Mesenchymal stem cell (in vitro differentiated cells and primary cell): ENCODE data around the gene CCDC184.
A peak's percentile ranks its signal among the peaks of the same experiment; 100 is the strongest.

ENCODE experiments used
- DNase-seq: peaks from one replicate; pipeline ENCODE4 v3.0.0-alpha.2; 2013
- H2AFZ ChIP-seq: one replicate; pipeline ENCODE4 v1.6.1; 2013; ENCODE audit warnings: low read depth, mild to moderate bottlenecking, control low read depth, inconsistent platforms, low read length, moderate library complexity
- H2AK5ac ChIP-seq: 2 replicates; pipeline ENCODE4 v1.6.1; 2013; ENCODE audit warnings: low read length, moderate library complexity, mild to moderate bottlenecking, inconsistent platforms; ENCODE audit not compliant: severe bottlenecking
- H2BK120ac ChIP-seq: one replicate; pipeline ENCODE4 v1.6.1; 2013; ENCODE audit warnings: low read depth, mild to moderate bottlenecking, inconsistent platforms, low read length, moderate library complexity
- H2BK12ac ChIP-seq, 2 experiments: one replicate each; pipeline ENCODE4 v1.6.1; 2013; ENCODE audit warnings: inconsistent platforms in 2 of 2, low read length in 2 of 2, mild to moderate bottlenecking in 2 of 2, moderate library complexity in 2 of 2, control low read depth in 1 of 2
- H2BK15ac ChIP-seq: one replicate; pipeline ENCODE4 v1.6.1; 2013; ENCODE audit warnings: mild to moderate bottlenecking, low read depth, inconsistent platforms; ENCODE audit not compliant: poor library complexity, severe bottlenecking
- H2BK5ac ChIP-seq: 2 replicates; pipeline ENCODE4 v1.6.1; 2013; ENCODE audit warnings: low read depth, mild to moderate bottlenecking, low read length, control low read depth, inconsistent platforms; ENCODE audit not compliant: poor library complexity, severe bottlenecking
- H3K14ac ChIP-seq, 2 experiments: one replicate each; pipeline ENCODE4 v1.6.1; 2013; ENCODE audit warnings: inconsistent platforms in 2 of 2, low read length in 2 of 2, control low read depth in 1 of 2, mild to moderate bottlenecking in 1 of 2, moderate library complexity in 1 of 2
- H3K18ac ChIP-seq, 2 experiments: one replicate each; pipeline ENCODE4 v1.6.1; 2013; ENCODE audit warnings: inconsistent platforms in 2 of 2, low read length in 2 of 2, control low read depth in 1 of 2, low read depth in 1 of 2, mild to moderate bottlenecking in 1 of 2
- H3K23ac ChIP-seq, 2 experiments: one replicate each; pipeline ENCODE4 v1.6.1; 2013; ENCODE audit warnings: inconsistent platforms in 2 of 2, low read length in 2 of 2, mild to moderate bottlenecking in 2 of 2, moderate library complexity in 2 of 2, control low read depth in 1 of 2
- H3K27ac ChIP-seq: 2 replicates; pipeline ENCODE4 v1.5.1; 2013; ENCODE audit warnings: mild to moderate bottlenecking, moderate library complexity, low read length, control low read depth, inconsistent platforms; ENCODE audit not compliant: poor library complexity, severe bottlenecking
- H3K27me3 ChIP-seq, 2 experiments: 2 replicates each; pipeline versions ENCODE4 v1.6.1 to v1.7.0; 2013; ENCODE audit warnings: low read length in 2 of 2, mild to moderate bottlenecking in 2 of 2, moderate library complexity in 2 of 2, control low read depth in 1 of 2, inconsistent platforms in 1 of 2; ENCODE audit not compliant: control insufficient read depth in 1 of 2, insufficient read depth in 1 of 2
- H3K36me3 ChIP-seq, 2 experiments: 2 replicates each; pipeline versions ENCODE4 v1.6.1 to v1.7.0; 2013; ENCODE audit warnings: low read length in 2 of 2, control low read depth in 1 of 2, inconsistent platforms in 1 of 2, low read depth in 1 of 2, mild to moderate bottlenecking in 1 of 2; ENCODE audit not compliant: insufficient read depth in 2 of 2, control insufficient read depth in 1 of 2
- H3K4ac ChIP-seq, 2 experiments: one replicate each; pipeline ENCODE4 v1.6.1; 2013; ENCODE audit warnings: inconsistent platforms in 2 of 2, low read length in 2 of 2, mild to moderate bottlenecking in 2 of 2, moderate library complexity in 2 of 2, control low read depth in 1 of 2, low read depth in 1 of 2
- H3K4me1 ChIP-seq: 2 replicates; pipeline ENCODE4 v1.6.1; 2013; ENCODE audit warnings: low read depth, low read length, control low read depth; ENCODE audit not compliant: control insufficient read depth, insufficient read depth
- H3K4me2 ChIP-seq: 2 replicates; pipeline ENCODE4 v1.6.1; 2013; ENCODE audit warnings: low read length, mild to moderate bottlenecking, inconsistent platforms; ENCODE audit not compliant: poor library complexity, severe bottlenecking
- H3K4me3 ChIP-seq, 2 experiments: 2 replicates each; pipeline versions ENCODE4 v1.5.1 to v1.7.0; 2013; ENCODE audit warnings: low read length in 2 of 2, mild to moderate bottlenecking in 2 of 2, control low read depth in 1 of 2, low read depth in 1 of 2; ENCODE audit not compliant: insufficient read depth in 1 of 2
- H3K79me1 ChIP-seq: replicated peaks from 2 replicates; pipeline ENCODE4 v1.6.1; 2013; ENCODE audit warnings: mild to moderate bottlenecking, control low read depth, low read length, inconsistent platforms; ENCODE audit not compliant: poor library complexity, severe bottlenecking
- H3K9ac ChIP-seq: 2 replicates; pipeline ENCODE4 v1.7.0; 2013; ENCODE audit warnings: mild to moderate bottlenecking, low read length, moderate library complexity
- H3K9me3 ChIP-seq: 2 replicates; pipeline ENCODE4 v1.7.0; 2013; ENCODE audit warnings: mild to moderate bottlenecking, low read length; ENCODE audit not compliant: control insufficient read depth
- H4K8ac ChIP-seq: one replicate; pipeline ENCODE4 v1.6.1; 2013; ENCODE audit warnings: inconsistent platforms, mild to moderate bottlenecking, low read length, moderate library complexity
- H4K91ac ChIP-seq: one replicate; pipeline ENCODE4 v1.6.1; 2013; ENCODE audit warnings: mild to moderate bottlenecking, low read length, inconsistent platforms
- WGBS: methylation state at CpG from one replicate; pipeline ENCODE4 v1.1.7; 2013; ENCODE audit warnings: mixed read lengths; 5-methylcytosine and 5-hydroxymethylcytosine counted together

Gene CCDC184

GRCh38 chr12:48184549-48184922 is 1.1 kb downstream of the CCDC184 start:
- Histone ChIP-seq H2BK15ac (peak overlapping the region; percentile 44), H4K91ac (no peak overlapping the region), H2AK5ac (no peak overlapping the region), H3K9ac (no peak overlapping the region), H3K4me2 (no peak overlapping the region), H3K4ac (peak overlapping the region in 1 of 2 experiments; percentile 35), H2AFZ (no peak overlapping the region), H3K14ac (no peak overlapping the region), H3K9me3 (no peaks in the 10 kb centered on the region), H4K8ac (no peak overlapping the region), H2BK12ac (no peak overlapping the region), H2BK120ac (no peak overlapping the region), H3K36me3 (no peaks in the 10 kb centered on the region), H3K79me1 (no peaks in the 10 kb centered on the region), H2BK5ac (no peak overlapping the region), H3K4me3 (peak overlapping the region in 1 of 2 experiments; percentile 95), H3K18ac (no peak overlapping the region), H3K27ac (no peak overlapping the region), H3K27me3 (peaks cover 49 to 75% of the 10 kb centered on the region in 2 experiments), H3K23ac (no peak overlapping the region), H3K4me1 (peaks cover 12% of the 10 kb centered on the region)
- no peak for DNase-seq
- WGBS: 26% methylated on average over 17 of the region's 20 CpGs

GRCh38 chr12:48185181-48185919 is 1.9 kb downstream of the CCDC184 start:
- H2BK5ac ChIP-seq: no peak overlapping the region
- no peak overlapping the region for H2BK15ac ChIP-seq
- H3K9me3 ChIP-seq: no peaks in the 10 kb centered on the region
- no peak overlapping the region for H2BK120ac ChIP-seq
- H3K4ac ChIP-seq: no peak overlapping the region
- WGBS: 56% methylated on average over 10 of the region's 10 CpGs
- no peak overlapping the region for H2BK12ac ChIP-seq
- H3K23ac ChIP-seq: no peak overlapping the region
- peaks cover 12% of the 10 kb centered on the region for H3K4me1 ChIP-seq
- no peak overlapping the region for H3K14ac ChIP-seq
- no peak overlapping the region for H3K18ac ChIP-seq
- no peak overlapping the region for H3K4me2 ChIP-seq
- no peaks in the 10 kb centered on the region for H3K79me1 ChIP-seq
- no peak overlapping the region for H3K4me3 ChIP-seq
- H3K36me3 ChIP-seq: no peaks in the 10 kb centered on the region
- H3K9ac ChIP-seq: no peak overlapping the region
- H4K8ac ChIP-seq: no peak overlapping the region
- no peak overlapping the region for H3K27ac ChIP-seq
- no peak overlapping the region for H4K91ac ChIP-seq
- peaks cover 41 to 73% of the 10 kb centered on the region in 2 experiments for H3K27me3 ChIP-seq
- peak; percentile 42 for DNase-seq
- H2AFZ ChIP-seq: no peak overlapping the region
- H2AK5ac ChIP-seq: no peak overlapping the region

- no peak overlapping the region for H3K14ac ChIP-seq
- H3K36me3 ChIP-seq: no peaks in the 10 kb centered on the region
- H4K91ac ChIP-seq: no peak overlapping the region
- H3K4me2 ChIP-seq: no peak overlapping the region
- no peak overlapping the region for H3K4ac ChIP-seq
- DNase-seq: no peak
- H2BK120ac ChIP-seq: no peak overlapping the region
- H3K18ac ChIP-seq: no peak overlapping the region
- no peaks in the 10 kb centered on the region for H3K9me3 ChIP-seq
- WGBS: 80% methylated on average over 9 of the region's 10 CpGs
- H3K4me3 ChIP-seq: no peak overlapping the region
- no peak overlapping the region for H2BK12ac ChIP-seq
- no peak overlapping the region for H3K9ac ChIP-seq
- H2AFZ ChIP-seq: no peak overlapping the region
- no peak overlapping the region for H4K8ac ChIP-seq
- H3K4me1 ChIP-seq: peaks cover 10% of the 10 kb centered on the region
- no peak overlapping the region for H2BK15ac ChIP-seq
- no peaks in the 10 kb centered on the region for H3K79me1 ChIP-seq
- H3K27me3 ChIP-seq: peaks cover 30 to 54% of the 10 kb centered on the region in 2 experiments
- no peak overlapping the region for H2BK5ac ChIP-seq
- H3K27ac ChIP-seq: no peak overlapping the region
- H3K23ac ChIP-seq: no peak overlapping the region
- H2AK5ac ChIP-seq: no peak overlapping the region
Measured at GRCh38 chr12:48187916-48188695, 4.7 kb downstream of the CCDC184 start.

DNA sequence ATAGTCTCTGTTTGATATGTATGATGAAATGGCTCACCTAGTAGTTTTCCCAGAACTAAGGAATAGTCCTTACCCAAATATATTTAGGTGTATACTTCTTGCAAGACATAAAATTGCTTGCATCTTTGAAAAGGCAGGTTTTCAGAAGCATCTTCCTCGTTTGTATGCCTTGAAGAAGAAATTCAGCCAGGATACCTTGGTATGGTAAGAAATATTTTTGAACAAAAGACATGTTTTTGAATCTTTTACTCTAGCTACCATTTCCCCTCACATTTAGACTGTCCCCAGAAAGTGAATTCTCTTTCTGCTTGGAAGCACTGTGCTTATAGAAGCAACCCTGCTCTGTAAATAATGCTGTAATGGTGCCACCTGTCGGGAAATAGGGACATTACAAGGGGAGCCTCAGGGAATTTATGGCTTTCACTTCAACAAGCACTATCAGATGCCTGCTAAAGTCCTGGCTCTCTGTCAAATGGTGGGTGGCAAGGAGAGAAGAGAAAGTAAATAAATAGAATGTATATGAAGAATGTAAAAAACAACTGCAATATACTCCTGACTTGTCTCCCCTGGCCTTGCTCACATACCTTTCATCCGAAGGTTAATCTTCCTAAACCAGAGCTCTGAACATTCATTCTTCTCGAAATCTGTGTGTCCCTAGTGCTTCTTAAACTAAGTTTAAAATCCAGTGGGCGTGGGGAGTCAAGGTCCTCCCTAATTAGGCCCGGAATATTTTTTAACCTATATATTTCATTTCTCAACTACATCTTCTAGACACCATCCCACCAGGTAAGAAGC is 6.1 kb downstream of the CCDC184 start:
- H3K4me1 ChIP-seq: no peaks in the 10 kb centered on the region
- H2BK120ac ChIP-seq: no peak overlapping the region
- no peak overlapping the region for H3K4ac ChIP-seq
- H3K18ac ChIP-seq: no peak overlapping the region
- WGBS: 40% methylated on average over 5 of the region's 6 CpGs
- H3K9ac ChIP-seq: no peak overlapping the region
- H3K36me3 ChIP-seq: no peaks in the 10 kb centered on the region
- no peak overlapping the region for H2AFZ ChIP-seq
- H4K8ac ChIP-seq: no peak overlapping the region
- H2BK15ac ChIP-seq: no peak overlapping the region
- H3K23ac ChIP-seq: no peak overlapping the region
- peak; percentile 78 for DNase-seq
- H3K27ac ChIP-seq: no peak overlapping the region
- H2BK5ac ChIP-seq: no peak overlapping the region
- H4K91ac ChIP-seq: no peak overlapping the region
- no peak overlapping the region for H3K4me3 ChIP-seq
- H2BK12ac ChIP-seq: no peak overlapping the region
- no peak overlapping the region for H3K14ac ChIP-seq
- H2AK5ac ChIP-seq: no peak overlapping the region
- H3K4me2 ChIP-seq: no peak overlapping the region
- H3K9me3 ChIP-seq: no peaks in the 10 kb centered on the region
- no peaks in the 10 kb centered on the region for H3K79me1 ChIP-seq
- peaks cover 20 to 55% of the 10 kb centered on the region in 2 experiments for H3K27me3 ChIP-seq
